NCI-H524 (cell line): ENCODE measurements around the gene ZFP30.
A peak's percentile ranks its signal among the peaks of the same experiment; 100 is the strongest.
"Not testable (repeated sequence)": the region's sequence is repeated elsewhere in the genome, so short reads cannot be mapped to it uniquely, and the experiment has no call there.

Experiments used
- DNase-seq, 2 experiments: peaks; one replicate each; lab custom pipeline; 2025; lab: John Stamatoyannopoulos, UW

ZFP30 gene

GRCh38 chr19:37655301-37655688 is at the start of gene ZFP30:
Gene ZFP30, minus strand, starts transcription at chr19:37655465. Its CDS starts 7,643 bp downstream, at chr19:37647822.
- DNase-seq = peak; percentile 93 to 95

- DNase-seq = no peak
These were observed 43.8 kb upstream of the ZFP30 start for GRCh38 chr19:37699057-37699456.

DNA sequence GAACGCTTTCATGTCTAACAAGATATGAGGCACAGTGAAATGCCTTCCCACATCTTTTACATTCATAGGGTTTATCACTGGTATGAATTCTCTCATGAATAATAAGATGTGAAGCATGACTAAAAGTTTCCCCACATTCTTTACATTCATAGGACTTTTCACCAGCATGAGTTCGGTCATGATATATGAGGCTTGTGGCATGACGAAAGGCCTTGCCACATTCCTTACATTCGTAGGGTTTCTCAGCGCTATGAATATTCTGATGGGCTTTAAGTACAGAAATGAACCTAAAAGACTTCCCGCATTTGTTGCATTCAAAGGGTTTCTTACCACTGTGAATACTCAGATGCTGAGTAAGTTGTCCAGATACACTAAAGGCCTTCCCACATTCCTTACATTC is 43.0 kb upstream of the ZFP30 start:
- DNase-seq = no peak

DNA sequence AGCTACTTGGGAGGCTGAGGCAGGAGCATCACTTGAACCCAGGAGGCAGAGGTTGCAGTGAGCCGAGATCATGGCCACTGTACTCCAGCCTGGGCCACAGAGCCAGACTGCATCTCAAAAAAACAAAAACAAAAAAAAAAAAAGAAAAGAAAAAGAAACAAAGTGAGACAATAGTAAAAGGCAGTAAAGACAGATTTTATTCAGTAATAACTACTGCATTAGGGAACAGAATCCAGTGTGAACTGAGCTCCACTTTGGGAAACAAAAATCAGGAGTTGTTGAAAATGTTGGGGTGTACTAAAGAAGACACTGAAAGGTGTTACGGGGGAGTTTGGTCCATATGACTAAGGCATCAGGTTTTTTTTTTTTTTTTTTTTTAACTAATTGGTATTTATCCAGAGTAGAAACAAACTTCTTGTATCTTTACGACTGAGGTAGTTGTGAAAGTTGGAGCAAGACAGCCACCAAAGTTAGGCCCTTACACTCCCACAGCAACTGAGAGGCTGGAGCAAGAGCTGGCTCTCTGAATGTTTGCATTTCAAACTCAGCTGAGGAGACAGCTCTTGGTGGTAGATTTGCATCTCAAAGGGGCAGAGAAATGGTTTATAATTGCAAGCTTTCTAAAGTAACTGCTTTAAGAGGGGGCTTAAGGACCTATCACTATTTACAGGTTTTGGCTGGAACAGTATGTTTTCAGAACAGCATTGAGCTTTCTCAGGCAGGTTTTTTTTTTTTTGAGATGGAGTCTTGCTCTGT is 40.1 kb upstream of the ZFP30 start:
- DNase-seq = no peak

DNA sequence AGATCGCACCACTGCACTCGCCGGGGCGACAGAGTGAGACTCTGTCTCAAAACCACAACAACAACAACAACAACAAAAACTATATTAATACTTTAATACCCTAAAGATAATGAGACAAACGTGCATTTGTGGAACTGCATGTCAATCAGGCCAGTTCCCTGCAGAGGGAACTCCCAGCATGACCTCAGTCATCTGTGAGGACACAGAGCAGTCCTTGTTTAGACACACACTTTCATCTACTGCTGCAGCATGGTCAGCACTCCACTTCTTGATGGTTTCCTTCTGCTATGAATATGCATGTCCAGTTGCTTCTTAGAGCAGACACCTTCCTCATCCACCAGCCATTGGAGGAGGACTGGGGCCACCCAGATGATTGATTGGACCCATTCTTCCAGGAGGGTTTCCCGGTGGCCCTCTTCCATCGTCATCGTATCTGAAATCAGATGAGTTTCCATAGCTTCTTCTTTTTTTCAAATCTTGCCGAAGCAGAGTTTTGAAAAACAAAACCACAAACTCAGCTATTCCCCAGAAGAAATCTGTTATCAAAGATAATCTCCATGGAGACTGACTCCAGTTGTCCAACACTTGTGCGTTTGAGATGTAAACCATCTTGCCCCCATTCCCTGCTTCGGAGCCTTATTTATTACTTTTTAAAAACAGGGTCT is 37.8 kb upstream of the ZFP30 start:
- no peak for DNase-seq

DNA sequence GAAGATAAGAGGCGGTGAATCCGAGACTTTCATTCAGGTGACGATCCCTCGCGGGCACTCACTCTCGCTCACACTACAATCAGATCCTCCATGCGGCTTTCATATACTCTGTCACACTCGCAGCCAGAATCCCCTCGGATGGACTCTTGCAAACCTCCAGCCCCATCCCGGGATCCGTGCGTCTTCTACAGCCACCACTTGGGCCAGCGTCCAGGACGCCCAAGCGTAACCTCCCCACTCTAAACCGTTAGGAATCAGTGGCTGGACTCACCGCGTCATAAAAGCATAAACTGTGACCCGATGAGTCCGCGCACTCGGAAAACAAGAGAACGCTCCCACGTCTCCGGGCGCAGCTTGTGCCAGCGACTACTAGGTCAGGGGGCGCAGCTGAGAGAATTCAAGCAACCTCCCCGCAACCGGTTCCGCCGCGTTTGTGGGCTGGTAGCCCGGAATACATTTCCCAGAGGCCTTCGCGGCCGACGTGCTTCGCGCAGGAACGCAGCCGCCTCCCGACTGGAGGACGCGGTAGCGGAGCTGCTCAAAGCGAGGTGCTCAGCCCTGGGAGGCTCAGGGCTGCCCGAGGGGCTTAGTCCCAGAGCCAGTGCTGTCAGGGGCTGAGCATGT is 36.7 kb upstream of the ZFP30 start:
- DNase-seq = peak; percentile 91 to 96

GRCh38 chr19:37683520-37683919 is 28.3 kb upstream of the ZFP30 start:
- DNase-seq = no peak

DNA sequence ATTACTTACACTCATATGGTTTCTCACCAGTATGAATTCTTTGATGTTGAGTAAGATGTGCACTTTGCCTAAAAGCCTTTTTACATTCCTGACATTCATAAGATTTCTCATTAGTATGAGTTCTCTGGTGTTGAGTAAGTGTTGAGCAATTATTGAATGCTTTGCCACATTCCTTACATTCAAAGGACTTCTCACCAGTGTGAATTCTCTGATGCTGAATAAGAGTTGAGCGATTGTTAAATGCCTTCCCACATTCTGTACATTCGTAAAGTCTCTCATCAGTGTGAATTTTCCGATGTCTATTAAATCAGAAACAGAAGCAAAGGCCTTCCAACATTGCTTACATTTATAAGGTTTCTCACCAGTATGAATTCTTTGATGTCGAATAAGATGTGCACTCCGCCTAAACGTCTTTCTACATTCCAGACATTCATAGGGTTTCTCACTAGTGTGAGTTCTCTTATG is 14.2 kb upstream of the ZFP30 start:
- no peak for DNase-seq

DNA sequence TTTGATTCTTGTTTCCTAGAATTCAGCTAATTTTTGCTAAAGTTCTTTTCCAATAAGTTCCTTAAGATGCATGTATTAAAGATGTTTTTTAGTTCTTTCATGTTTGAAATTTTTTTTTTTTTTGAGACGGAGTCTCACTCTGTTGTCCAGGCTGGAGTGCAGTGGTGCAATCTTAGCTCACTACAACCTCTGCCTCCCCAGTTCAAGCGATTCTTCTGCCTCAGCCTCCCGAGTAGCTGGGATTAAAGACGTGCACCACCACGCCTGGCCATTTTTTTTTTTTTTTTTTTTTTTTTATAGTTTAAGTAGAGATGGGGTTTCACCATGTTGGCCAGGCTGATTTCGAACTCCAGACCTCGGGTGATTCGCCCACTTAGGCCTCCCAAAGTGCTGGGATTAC is 1.9 kb upstream of the ZFP30 start:
- not testable (repeated sequence) for DNase-seq

DNA sequence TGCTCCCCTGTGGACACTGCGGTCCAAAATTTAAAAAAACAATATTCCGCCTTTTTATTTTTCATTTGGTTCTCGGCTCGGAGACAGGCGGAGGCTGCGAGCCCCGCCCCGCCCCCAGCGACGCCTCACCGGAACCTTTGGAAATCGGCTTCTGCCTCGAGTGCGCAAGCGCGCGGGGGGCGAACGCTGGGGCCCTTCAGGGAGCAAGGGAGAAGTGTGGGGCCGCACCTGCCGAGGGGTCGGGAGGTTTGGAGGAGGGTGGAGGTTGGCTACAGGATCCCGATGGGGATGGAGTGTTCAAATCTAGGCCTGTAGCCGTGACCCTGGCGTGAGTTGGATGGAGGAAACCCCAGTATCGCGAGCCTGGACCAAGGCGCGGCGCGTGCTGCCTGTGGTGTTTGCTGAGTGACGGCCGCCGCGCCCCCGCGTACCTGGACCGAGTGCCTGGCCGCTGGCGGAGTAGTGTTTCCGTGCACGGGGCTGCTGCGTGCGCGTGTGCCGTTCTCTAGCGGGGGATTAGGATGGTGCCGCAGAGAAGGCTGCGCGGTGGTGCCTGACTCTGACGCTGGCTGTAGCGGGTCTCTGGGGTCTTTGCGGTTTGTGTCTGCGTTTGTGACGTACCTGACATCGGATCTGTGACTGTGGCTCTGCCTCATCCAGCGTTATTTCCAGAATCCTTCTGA is 565 bp upstream of the ZFP30 start:
- peak; percentile 93 to 94 for DNase-seq

- peak in 1 of 2 experiments; percentile 68 for DNase-seq
These were observed 500 bp downstream of the ZFP30 start for GRCh38 chr19:37654629-37655300.

DNA sequence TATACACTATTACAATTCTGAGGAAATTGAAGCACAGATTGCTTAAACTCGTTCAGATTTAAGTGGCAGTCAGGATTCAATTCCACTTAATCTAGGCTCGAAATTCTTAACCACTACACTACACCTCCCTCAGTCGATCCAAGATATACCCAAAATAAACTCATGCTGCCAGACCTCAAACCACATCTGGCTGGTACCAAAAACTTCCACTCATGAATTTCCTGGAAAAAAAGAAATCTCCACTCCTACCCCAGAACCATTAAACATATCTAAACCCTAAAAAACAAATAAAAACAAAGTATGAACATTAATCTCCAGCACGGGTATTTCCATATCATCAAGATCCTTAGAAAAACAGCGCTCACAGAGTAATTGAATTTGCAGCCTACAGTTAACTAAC is 1.1 kb downstream of the ZFP30 start:
- peak in 1 of 2 experiments; percentile 21 for DNase-seq

GRCh38 chr19:37635076-37636056 is 19.9 kb downstream of the ZFP30 start:
- DNase-seq = no peak

DNA sequence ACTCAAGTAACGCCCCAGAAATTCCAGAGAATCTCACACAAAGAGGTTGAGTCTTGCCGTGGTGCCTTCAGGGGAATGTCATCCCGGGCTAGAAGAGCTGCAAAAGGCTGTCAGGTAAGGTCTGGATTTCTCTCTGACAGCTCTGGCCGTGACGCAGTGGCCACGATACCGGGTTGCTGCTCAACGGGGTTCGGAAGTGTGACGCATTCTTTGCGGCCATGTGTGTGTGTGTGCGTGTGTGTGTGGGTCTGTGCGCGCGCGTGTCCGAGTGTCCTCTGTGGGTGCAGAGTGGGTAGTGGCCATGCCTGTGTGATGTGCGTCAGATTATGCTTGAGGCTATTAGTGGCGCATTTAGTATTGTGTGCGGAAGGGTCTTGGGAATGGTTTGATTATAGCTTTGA is 60.3 kb downstream of the ZFP30 start:
- peak in 1 of 2 experiments; percentile 47 for DNase-seq

GRCh38 chr19:37594304-37594981 is 60.8 kb downstream of the ZFP30 start, which contains the start of the genes ZNF540 and ZNF571:
Gene ZNF540, plus strand, starts transcription at chr19:37594876. Its CDS starts 3,572 bp downstream, at chr19:37598448.
Gene ZNF571, minus strand, starts transcription at chr19:37594792. Its CDS starts 8,116 bp downstream, at chr19:37586676.
- DNase-seq = peak; percentile 93 to 96

DNA sequence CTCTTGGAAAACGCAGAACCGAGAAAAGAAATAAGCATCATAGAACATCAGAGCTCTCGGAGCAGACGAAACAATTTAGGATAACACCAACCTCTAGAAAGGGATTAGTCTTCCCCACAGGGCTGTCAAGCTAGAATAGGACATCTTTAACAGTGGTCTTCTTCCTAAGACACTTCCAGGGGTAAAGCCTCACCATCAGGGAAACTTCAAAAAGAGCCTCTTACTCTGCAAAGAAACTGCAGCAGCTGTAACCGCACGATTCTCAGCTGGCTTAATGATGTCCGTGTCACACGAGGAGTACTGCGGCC is 61.3 kb downstream of the ZFP30 start:
- DNase-seq = no peak

DNA sequence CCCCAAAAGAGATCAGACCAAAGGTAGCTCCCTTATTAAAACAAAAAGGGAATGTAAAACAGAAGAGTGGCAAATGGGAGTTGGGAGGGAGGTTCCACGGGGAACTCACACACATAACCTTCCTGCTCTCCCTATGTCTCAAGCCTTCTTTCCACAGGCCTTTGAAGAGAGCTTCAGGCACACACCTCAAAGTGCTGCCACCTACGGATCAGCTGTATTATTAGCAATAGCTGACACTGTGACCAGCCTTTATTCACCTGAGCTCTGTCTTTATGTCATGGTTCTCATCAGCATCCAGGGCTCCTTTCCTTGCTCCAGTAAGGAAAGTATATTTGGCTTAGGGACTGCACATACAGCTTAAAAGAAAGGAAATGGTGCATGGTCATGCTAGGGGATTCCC is 71.9 kb downstream of the ZFP30 start:
- no peak for DNase-seq

GRCh38 chr19:37572203-37572602 is 83.1 kb downstream of the ZFP30 start:
- no peak for DNase-seq

- DNase-seq = no peak
These were observed 89.9 kb downstream of the ZFP30 start for GRCh38 chr19:37565370-37565669.
